ENCODE measurements around the gene POU3F1. TPM values are rescaled to one million over a fixed set of nuclear protein-coding genes. Genes with fewer than 3 reads are reported as not detected.

The POU3F1 gene
- total and polyA plus RNA-seq, 2 of the 4 experiments (the other 2 are of a cell fraction), result not detected

GRCh38 chr1:38009088-38009840 lies 37.3 kb downstream of the POU3F1 start:
- Histone ChIP-seq H3K79me1 (ENCODE audit: low read depth in 1 of 2, low read length in 2 of 2) (peaks cover 9 to 19% of the 10 kb centered on the region in 2 experiments; a peak in 3 of 4 replicates), H2BK5ac (ENCODE audit: low read depth, low read length, poor library complexity, severe bottlenecking) (peak overlapping the region; percentile 29), H2AK5ac (ENCODE audit: low read depth, low read length) (no peak overlapping the region), H2BK20ac (ENCODE audit: low read depth, low read length) (no peak overlapping the region), H4K91ac (ENCODE audit: insufficient read depth, low read depth, low read length) (no peak overlapping the region), H4K5ac (ENCODE audit: low read depth, low read length) (peak overlapping the region; percentile 76), H3K18ac (ENCODE audit: low read depth, low read length) (no peak overlapping the region), H3K9ac (ENCODE audit: low read depth, low read length) (no peak overlapping the region), H3K27ac (ENCODE audit: insufficient read depth, low read length) (no peak overlapping the region), H3K36me3 (ENCODE audit: control insufficient read depth, insufficient read depth, low read length) (no peaks in the 10 kb centered on the region), H3K9me3 (ENCODE audit: control insufficient read depth, insufficient read depth, low read length) (no peaks in the 10 kb centered on the region), H3K23ac (ENCODE audit: low read depth, low read length) (no peak overlapping the region), H2AK9ac (replicated peaks; ENCODE audit: low read depth, low read length, poor library complexity) (peak overlapping the region; percentile 12), H3K4me1 (ENCODE audit: control insufficient read depth, insufficient read depth, low read length) (peaks cover 2% of the 10 kb centered on the region; the same call in 1 of the 2 replicates), H4K8ac (ENCODE audit: low read depth in 2 of 2, low read length in 2 of 2) (peak overlapping the region in 1 of 2 experiments; percentile 62; a peak in 2 of 4 replicates), H4K20me1 (ENCODE audit: insufficient read depth, low read length) (0 out of 2 replicates have a peak, but pooled peaks cover 8% of the 10 kb centered on the region), H3K4me3 (ENCODE audit: insufficient read depth, low read depth, low read length) (no peak overlapping the region), H3K14ac (replicated peaks; ENCODE audit: low read depth, low read length) (0 out of 2 replicates have a peak overlapping the region, but pooled peaks have one; percentile 19), H2BK120ac (ENCODE audit: low read depth, low read length) (peak overlapping the region; percentile 44; the same call in 1 of the 2 replicates), H3K9me1 (ENCODE audit: insufficient read depth, low read length) (0 out of 2 replicates have a peak, but pooled peaks cover 2% of the 10 kb centered on the region), H2BK15ac (ENCODE audit: low read depth, low read length) (peak overlapping the region; percentile 68; the same call in 1 of the 3 replicates), H2AFZ (replicated peaks; ENCODE audit: low read length, poor library complexity) (peak overlapping the region; percentile 83), H3K4ac (ENCODE audit: low read depth, low read length) (peak overlapping the region; percentile 5; the same call in 1 of the 2 replicates), H3K27me3 (ENCODE audit: control insufficient read depth, insufficient read depth, low read length) (no peaks in the 10 kb centered on the region), H3K4me2 (ENCODE audit: low read depth, low read length) (no peak overlapping the region), H3K56ac (ENCODE audit: extremely low read depth, insufficient read depth, low read length) (no peak overlapping the region)
- in situ Hi-C loops (cut with MboI; ENCODE audit: low sequenced_read_pairs) (loop anchor here (25.0 kb wide), 3 partner anchors 422 to 1547 kb away; partner anchors contain the start of genes GNL2, MRPS15 and OSCP1), dilution Hi-C loops (cut with HindIII; ENCODE audit: low sequenced_read_pairs, unreplicated experiment) (no loop called here), intact Hi-C loops (cut with micrococcal nuclease) (no loop called here)
- peak; percentile 78 for DNase-seq
- ChIA-PET POLR2A (ENCODE audit: unreplicated experiment) (no interaction called here), CTCF (no interaction called here)
- ATAC-seq (ENCODE audit: low read depth), result no peak
- no CpG with 5 or more reads among the region's 8 CpGs for WGBS, 2 experiments (ENCODE audit: extremely low coverage in 2 of 2, insufficient read length in 1 of 2)
- TF ChIP-seq RFX5 (IDR thresholded peaks at IDR 0.05; ENCODE audit: low read depth, low read length), result no peak
- TF ChIP-seq NFE2L2 (IDR thresholded peaks at IDR 0.05; ENCODE audit: low read depth, low read length), result peak; percentile 42; the same call in 1 of the 2 replicates
- no peak for TF ChIP-seq RAD21 (IDR thresholded peaks at IDR 0.05; ENCODE audit: low read length)
- 0 out of 2 replicates have a peak, but pooled peaks have one; percentile 9 for TF ChIP-seq CTCF (conservative IDR thresholded peaks at IDR 0.05; ENCODE audit: low read depth, low read length)
- BruUV-seq (replicated peaks), result no TSS peak
